HFFc6 (cell line): ENCODE results near the gene GMEB1. TPM values are rescaled to one million over a fixed set of nuclear protein-coding genes. Genes with fewer than 3 reads are reported as not detected.

Source experiments
- DNase-seq: peaks from one replicate; pipeline ENCODE4 v3.0.0-alpha.2; 2018
- H3K27ac Mint-ChIP-seq: 2 replicates; pipeline ENCODE4 v1.8.0; 2020; ENCODE audit warnings: mild to moderate bottlenecking, mixed read lengths
- H3K27me3 Mint-ChIP-seq: 2 replicates; pipeline ENCODE4 v1.8.0; 2021; ENCODE audit warnings: mild to moderate bottlenecking, moderate library complexity, mixed read lengths; ENCODE audit not compliant: insufficient read depth
- H3K36me3 Mint-ChIP-seq: 2 replicates; pipeline ENCODE4 v1.8.0; 2021; ENCODE audit warnings: low read depth, mixed read lengths
- H3K4me1 Mint-ChIP-seq: 2 replicates; pipeline ENCODE4 v1.8.0; 2020; ENCODE audit warnings: low read depth, mixed read lengths
- H3K4me3 Mint-ChIP-seq: 2 replicates; pipeline ENCODE4 v1.8.0; 2020; ENCODE audit warnings: mild to moderate bottlenecking, moderate library complexity, mixed read lengths
- H3K9me3 Mint-ChIP-seq: 2 replicates; pipeline ENCODE4 v1.8.0; 2020; ENCODE audit warnings: mild to moderate bottlenecking, mixed read lengths
- CTCF ChIP-seq: fragments of 200-600 bp; sonication (generic); IDR thresholded peaks from 2 replicates; pipeline ENCODE4 v1.5.0; 2021; ENCODE audit warnings: antibody characterized with exemption, mild to moderate bottlenecking
- total RNA-seq, 6 experiments: library from RNA; stranded (reverse); fragmentation: NEBNext Ultra II Directional; extraction: Animal tissue kit (Norgen Biotek cat#: 25700); gene quantifications; 2 replicates in 1 of 6; 3 replicates in 5 of 6; pipeline ENCODE4 v1.2.3, GENCODE V29; 2021

GMEB1 gene
- total RNA-seq, 6 experiments from 2014 or later, result 11.1 to 13.2 (median 12.0) TPM

GRCh38 chr1:28758420-28758819 is 89.8 kb downstream of the GMEB1 start:
- H3K4me3 Mint-ChIP-seq, result no peak overlapping the region
- H3K4me1 Mint-ChIP-seq, result peaks cover 8% of the 10 kb centered on the region
- no peak for DNase-seq
- H3K36me3 Mint-ChIP-seq, result peaks cover 11% of the 10 kb centered on the region
- peaks cover 2% of the 10 kb centered on the region for H3K27me3 Mint-ChIP-seq
- no peaks in the 10 kb centered on the region for H3K9me3 Mint-ChIP-seq
- no peak for TF ChIP-seq CTCF
- H3K27ac Mint-ChIP-seq, result no peak overlapping the region

GRCh38 chr1:28759257-28759656 is 90.7 kb downstream of the GMEB1 start:
- H3K4me3 Mint-ChIP-seq, result no peak overlapping the region

DNA sequence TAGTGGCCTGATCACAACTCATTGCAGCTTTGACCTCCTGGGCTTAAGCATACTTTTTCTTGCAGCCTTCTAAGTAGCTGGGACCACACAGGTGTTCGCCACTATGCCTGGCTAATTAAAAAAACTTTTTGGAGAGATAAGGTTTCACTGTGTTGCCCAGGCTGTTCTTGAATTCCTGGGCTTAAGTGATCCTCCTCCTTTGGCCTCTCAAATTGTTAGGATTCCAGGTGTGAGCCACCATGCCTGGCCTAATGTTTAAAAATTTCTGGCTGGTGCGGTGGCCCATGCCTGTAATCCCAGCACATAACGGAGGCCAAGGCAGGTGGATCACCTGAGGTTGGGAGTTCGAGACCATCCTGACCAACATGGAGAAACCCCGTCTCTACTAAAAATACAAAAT is 92.6 kb downstream of the GMEB1 start:
- Mint-ChIP-seq H3K27ac (no peak overlapping the region), H3K27me3 (peaks cover 2% of the 10 kb centered on the region; the same call in 1 of the 2 replicates), H3K4me1 (peaks cover 9% of the 10 kb centered on the region; the same call in 1 of the 2 replicates), H3K36me3 (peaks cover 17% of the 10 kb centered on the region), H3K4me3 (no peak overlapping the region), H3K9me3 (no peaks in the 10 kb centered on the region)
- TF ChIP-seq CTCF, result no peak
- DNase-seq, result no peak

More at GRCh38 chr1:28759257-28759656, 90.7 kb downstream of the GMEB1 start:
- Mint-ChIP-seq H3K4me1 (no peaks in the 10 kb centered on the region), H3K27ac (no peak overlapping the region), H3K36me3 (peaks cover 8% of the 10 kb centered on the region), H3K9me3 (no peaks in the 10 kb centered on the region), H3K27me3 (peaks cover 2% of the 10 kb centered on the region; the same call in 1 of the 2 replicates)
- no peak for TF ChIP-seq CTCF
- no peak for DNase-seq

DNA sequence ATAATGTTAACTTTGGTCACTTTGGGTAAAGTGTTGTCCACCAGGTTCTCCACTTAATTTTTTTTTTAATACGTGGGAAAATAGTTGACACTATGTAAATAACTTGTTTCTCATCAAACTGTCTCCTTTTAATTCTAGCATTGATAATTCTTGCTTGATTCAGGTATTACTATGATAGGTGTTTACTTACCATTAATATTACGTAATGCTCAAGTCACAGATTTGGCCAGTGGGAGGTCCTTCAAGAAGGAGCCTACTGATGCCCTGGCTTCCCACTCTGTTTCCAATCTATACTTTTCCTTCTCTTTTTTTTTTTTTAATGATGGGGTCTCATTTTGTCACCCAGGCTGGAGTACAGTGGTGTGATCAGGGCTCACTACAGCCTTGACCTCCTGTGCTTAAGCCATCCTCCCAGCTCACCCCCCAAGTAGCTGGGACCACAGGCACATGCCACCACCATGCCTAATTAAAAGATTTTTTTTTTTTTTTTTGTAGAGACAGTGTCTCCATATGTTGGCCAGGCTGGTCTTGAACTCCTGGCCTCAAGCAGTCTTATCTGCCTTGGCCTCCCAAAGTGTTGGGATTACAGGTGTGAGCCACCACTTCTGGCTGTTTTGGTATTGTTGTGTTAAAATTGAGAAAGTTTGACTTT is 98.1 kb downstream of the GMEB1 start:
- Mint-ChIP-seq H3K4me1 (peaks cover 9% of the 10 kb centered on the region; the same call in 1 of the 2 replicates), H3K36me3 (peaks cover 21% of the 10 kb centered on the region), H3K4me3 (no peak overlapping the region), H3K9me3 (no peaks in the 10 kb centered on the region), H3K27ac (no peak overlapping the region), H3K27me3 (no peaks in the 10 kb centered on the region; the same call in 1 of the 2 replicates)
- DNase-seq, result no peak
- TF ChIP-seq CTCF, result no peak

Other genes with a start within 250 kb of the GMEB1 start
- gene RCC1, start 162.7 kb upstream of the GMEB1 start, total RNA-seq, result 10 to 100 TPM; 30.9 to 45.4 (median 38.4) TPM
- 10 to 100 TPM; 20.9 to 33.0 (median 28.2) TPM for gene TRNAU1AP, start 115.7 kb upstream of the GMEB1 start, total RNA-seq
- gene RAB42, start 76.5 kb upstream of the GMEB1 start, total RNA-seq, result under 1 TPM in 3 of 6 experiments, not detected in 3; 0.19 to 0.53 (median 0.20) TPM
- gene TAF12, start 25.7 kb upstream of the GMEB1 start, total RNA-seq, result 10 to 100 TPM; 32.0 to 40.7 (median 35.9) TPM
- not detected for gene RNU11, start 20.2 kb upstream of the GMEB1 start, total RNA-seq
- gene YTHDF2, start 68.2 kb downstream of the GMEB1 start, total RNA-seq, result 10 to 100 TPM; 66.9 to 88.2 (median 76.6) TPM
- gene OPRD1, start 143.4 kb downstream of the GMEB1 start, total RNA-seq, result not detected
- 1 to 10 TPM; 2.4 to 8.8 (median 3.4) TPM for gene EPB41, start 245.8 kb downstream of the GMEB1 start, total RNA-seq